Hepatocyte (in vitro differentiated cells): ENCODE measurements around the gene ENPP4.

Source experiments
- CTCF ChIP-seq: fragments of 200-600 bp; sonication (generic); IDR thresholded peaks from 2 replicates; pipeline ENCODE4 v1.5.1; 2016; ENCODE audit warnings: antibody characterized with exemption, mild to moderate bottlenecking; ENCODE audit not compliant: poor library complexity
- EZH2phosphoT487 ChIP-seq: fragments of 200-600 bp; sonication (generic); IDR thresholded peaks from one replicate; pipeline ENCODE4 v1.6.1; 2018; ENCODE audit warnings: antibody characterized with exemption, mild to moderate bottlenecking, low read depth, moderate library complexity; ENCODE audit not compliant: unreplicated experiment, severe bottlenecking

- no peak for TF ChIP-seq CTCF
- no peak for TF ChIP-seq EZH2phosphoT487
Observed at GRCh38 chr6:46138281-46138680, 8.5 kb downstream of the ENPP4 start.
